ENCODE measurements around the gene SPATA31E1. TPM values are rescaled to one million over a fixed set of nuclear protein-coding genes. Genes with fewer than 3 reads are reported as not detected.

The SPATA31E1 gene
- total and polyA plus RNA-seq, 12 donors = not detected

GRCh38 chr9:87885484-87886189, 3.0 kb downstream of the SPATA31E1 start:
- no peak overlapping the region for H3K27ac ChIP-seq
- no peaks in the 10 kb centered on the region for H3K4me1 ChIP-seq (replicated peaks in 1 of 2)
- H3K27me3 ChIP-seq = no peaks in the 10 kb centered on the region
- peak in 1 of 7 donors; percentile 23 for DNase-seq
- H3K36me3 ChIP-seq (replicated peaks in 1 of 2) = no peaks in the 10 kb centered on the region
- H3K9me3 ChIP-seq (replicated peaks in 1 of 3) = no peaks in the 10 kb centered on the region
- H3K4me3 ChIP-seq = no peak overlapping the region
- intact Hi-C loops (cut with DNase I) = no loop called here
- WGBS, 4 donors = 88 to 93% (median 90%) methylated on average over 9 to 13 of the region's 13 CpGs
- TF ChIP-seq CTCF (IDR thresholded peaks at IDR 0.05) (no peak), POLR2A (IDR thresholded peaks at IDR 0.05) (no peak)

GRCh38 chr9:87886210-87886932, 3.7 kb downstream of the SPATA31E1 start:
- 80 to 83% (median 81%) methylated on average over 9 to 11 of the region's 11 CpGs for WGBS, 4 donors

GRCh38 chr9:87886933-87887505, 4.3 kb downstream of the SPATA31E1 start:
- Histone ChIP-seq H3K4me3 (no peak overlapping the region), H3K4me1 (replicated peaks in 1 of 2) (no peaks in the 10 kb centered on the region), H3K27ac (no peak overlapping the region), H3K9me3 (replicated peaks in 1 of 3) (no peaks in the 10 kb centered on the region), H3K36me3 (replicated peaks in 1 of 2) (no peaks in the 10 kb centered on the region), H3K27me3 (no peaks in the 10 kb centered on the region)
- WGBS, 4 donors = 86 to 92% (median 89%) methylated on average over 5 to 13 of the region's 13 CpGs
- TF ChIP-seq CTCF (IDR thresholded peaks at IDR 0.05) (no peak), POLR2A (IDR thresholded peaks at IDR 0.05) (no peak)
- no peak for DNase-seq
- intact Hi-C loops (cut with DNase I) = no loop called here

More at GRCh38 chr9:87886210-87886932, 3.7 kb downstream of the SPATA31E1 start:
- no peaks in the 10 kb centered on the region for H3K27me3 ChIP-seq
- H3K9me3 ChIP-seq (replicated peaks in 1 of 3) = no peaks in the 10 kb centered on the region
- peak in 1 of 7 donors; percentile 30 for DNase-seq
- no peaks in the 10 kb centered on the region for H3K4me1 ChIP-seq (replicated peaks in 1 of 2)
- TF ChIP-seq CTCF (IDR thresholded peaks at IDR 0.05) (no peak), POLR2A (IDR thresholded peaks at IDR 0.05) (no peak)
- no peak overlapping the region for H3K27ac ChIP-seq
- no peak overlapping the region for H3K4me3 ChIP-seq
- intact Hi-C loops (cut with DNase I) = no loop called here
- H3K36me3 ChIP-seq (replicated peaks in 1 of 2) = no peaks in the 10 kb centered on the region

GRCh38 chr9:87887661-87888480, 5.2 kb downstream of the SPATA31E1 start:
- intact Hi-C loops (cut with DNase I) = no loop called here
- H3K4me3 ChIP-seq = no peak overlapping the region
- no peaks in the 10 kb centered on the region for H3K36me3 ChIP-seq (replicated peaks in 1 of 2)
- WGBS, 4 donors = 82 to 93% (median 88%) methylated on average over 6 to 13 of the region's 13 CpGs
- H3K27ac ChIP-seq = no peak overlapping the region
- no peak for TF ChIP-seq POLR2A (IDR thresholded peaks at IDR 0.05)
- TF ChIP-seq CTCF (IDR thresholded peaks at IDR 0.05) = no peak
- H3K27me3 ChIP-seq = no peaks in the 10 kb centered on the region
- DNase-seq = no peak
- H3K9me3 ChIP-seq (replicated peaks in 1 of 3) = no peaks in the 10 kb centered on the region
- no peaks in the 10 kb centered on the region for H3K4me1 ChIP-seq (replicated peaks in 1 of 2)

All from adrenal gland (tissue), 12 donors.